CD4-positive, alpha-beta T cell (primary cell): Measurements from ENCODE around the gene PSAT1. TPM values are rescaled to one million over a fixed set of nuclear protein-coding genes. Genes with fewer than 3 reads are reported as not detected.
"Not testable (repeated sequence)": the region's sequence is repeated elsewhere in the genome, so short reads cannot be mapped to it uniquely, and the experiment has no call there.

Experiments
- ATAC-seq: fragments of 200-7000 bp; cut with Tn5 transposase; one replicate; pipeline ENCODE4 v1.10.0; 2022; ENCODE audit warnings: mild to moderate bottlenecking; ENCODE audit not compliant: poor library complexity
- CTCF ChIA-PET: fragments of 350-600 bp; sonication (Branson Sonifier 250); formaldehyde crosslinking; loops from one replicate; lab custom pipeline; 2021; ENCODE audit warnings: antibody characterized with exemption, inconsistent platforms; lab: Charles Lee
- POLR2A ChIA-PET: fragments of 350-600 bp; sonication (Branson Sonifier 250); formaldehyde crosslinking; loops from one replicate; lab custom pipeline; 2021; ENCODE audit warnings: antibody characterized with exemption, inconsistent platforms; lab: Charles Lee
- DNase-seq, 14 experiments: peaks; one replicate each; pipeline ENCODE4 v3.0.0-alpha.2; 2013 to 2020; ENCODE audit warnings: mixed read lengths in 2 of 14
- H3K27ac ChIP-seq, 2 donors: one replicate each; pipeline versions ENCODE4 v1.5.1 to v1.7.0; 2013; ENCODE audit warnings: low read length in 2 of 2, low read depth in 1 of 2, mild to moderate bottlenecking in 1 of 2
- H3K27me3 ChIP-seq, 2 experiments: 1 replicate in 1 of 2; 2 replicates in 1 of 2; pipeline versions ENCODE4 v1.6.1 to v1.7.0; 2013; ENCODE audit warnings: low read length in 2 of 2, control low read depth in 1 of 2, mild to moderate bottlenecking in 1 of 2, moderate library complexity in 1 of 2; ENCODE audit not compliant: insufficient read depth in 2 of 2, control insufficient read depth in 1 of 2
- H3K36me3 ChIP-seq: one replicate; pipeline ENCODE4 v1.6.1; 2013; ENCODE audit warnings: low read length, control low read depth; ENCODE audit not compliant: insufficient read depth
- H3K4me1 ChIP-seq: one replicate; pipeline ENCODE4 v1.6.1; 2013; ENCODE audit warnings: low read length, control low read depth; ENCODE audit not compliant: insufficient read depth
- H3K4me3 ChIP-seq: one replicate; pipeline ENCODE4 v1.5.1; 2013; ENCODE audit warnings: mild to moderate bottlenecking, low read length, moderate library complexity
- H3K9me3 ChIP-seq, 2 experiments: 1 replicate in 1 of 2; 2 replicates in 1 of 2; pipeline versions ENCODE4 v1.6.1 to v1.7.0; 2013; ENCODE audit warnings: low read length in 2 of 2, mild to moderate bottlenecking in 2 of 2, control low read depth in 1 of 2, moderate library complexity in 1 of 2; ENCODE audit not compliant: control insufficient read depth in 1 of 2, insufficient read depth in 1 of 2
- H3K27ac Mint-ChIP-seq: one replicate; pipeline ENCODE4 v1.8.0; 2020; ENCODE audit warnings: mixed read lengths
- H3K27me3 Mint-ChIP-seq: one replicate; pipeline ENCODE4 v1.8.0; 2021; ENCODE audit warnings: mixed read lengths
- H3K36me3 Mint-ChIP-seq: one replicate; pipeline ENCODE4 v1.8.0; 2021; ENCODE audit warnings: low read depth, mixed read lengths
- H3K4me1 Mint-ChIP-seq: one replicate; pipeline ENCODE4 v1.8.0; 2021; ENCODE audit warnings: low read depth, mixed read lengths
- H3K4me3 Mint-ChIP-seq: one replicate; pipeline ENCODE4 v1.8.0; 2020; ENCODE audit warnings: mild to moderate bottlenecking, mixed read lengths
- H3K9me3 Mint-ChIP-seq: one replicate; pipeline ENCODE4 v1.8.0; 2020; ENCODE audit warnings: mixed read lengths
- CTCF ChIP-seq: fragments of 200-600 bp; IDR thresholded peaks from one replicate; pipeline ENCODE4 v1.8.0; 2022; ENCODE audit warnings: antibody characterized with exemption, mild to moderate bottlenecking
- intact Hi-C, 2 experiments: fragments of 100-400 bp; cut with DNase I in 1 of 2; cut with micrococcal nuclease in 1 of 2; formaldehyde crosslinking; loops; one replicate each; pipeline versions ENCODE4 v1.15.1 to v1.9.0; 2023 to 2025; cut with DNase I, micrococcal nuclease
- total RNA-seq, 174 experiments: library from RNA in 2 of 174; stranded (reverse) in 2 of 174; gene quantifications; one replicate each; pipeline ENCODE4 v1.2.3 and lab custom pipeline; 2021 to 2026

The PSAT1 gene
- total RNA-seq, 2 experiments from 2014 or later, result 0.30 to 0.61 TPM

- Mint-ChIP-seq H3K27me3 (no peaks in the 10 kb centered on the region), H3K4me3 (no peak overlapping the region), H3K4me1 (peaks cover 9% of the 10 kb centered on the region), H3K27ac (no peak overlapping the region), H3K9me3 (no peaks in the 10 kb centered on the region), H3K36me3 (peaks cover 2% of the 10 kb centered on the region)
- H3K36me3 ChIP-seq, result no peaks in the 10 kb centered on the region
- H3K9me3 ChIP-seq, result no peaks in the 10 kb centered on the region
- CTCF ChIA-PET, result interaction anchor here (0.7 kb wide), 1 partner anchor 16 kb away, joined by 3 read pairs; no protein-coding TSS in a partner anchor
- DNase-seq (no peak), ATAC-seq (no peak)
- POLR2A ChIA-PET, result interaction anchor here (1.8 kb wide), 1 partner anchor 18 kb away, joined by 5 read pairs; the partner anchor contains the start of gene PSAT1
- no peak for TF ChIP-seq CTCF
- H3K4me3 ChIP-seq, result no peak overlapping the region
- H3K27ac ChIP-seq, result no peak overlapping the region
- no peaks in the 10 kb centered on the region for H3K27me3 ChIP-seq
- H3K4me1 ChIP-seq, result no peaks in the 10 kb centered on the region
- intact Hi-C loops, result no loop called here
These were observed 18.1 kb upstream of the PSAT1 start for GRCh38 chr9:78278801-78279200.

- no peak for DNase-seq
- no peak overlapping the region for H3K27ac Mint-ChIP-seq
- no peak overlapping the region for H3K4me3 Mint-ChIP-seq
- CTCF ChIA-PET, result no interaction called here
- no peak for ATAC-seq
- no peak overlapping the region for H3K27ac ChIP-seq
- no peaks in the 10 kb centered on the region for H3K36me3 ChIP-seq
- H3K36me3 Mint-ChIP-seq, result no peaks in the 10 kb centered on the region
- H3K9me3 Mint-ChIP-seq, result no peaks in the 10 kb centered on the region
- POLR2A ChIA-PET, result no interaction called here
- H3K4me1 Mint-ChIP-seq, result peaks cover 9% of the 10 kb centered on the region
- no peak for TF ChIP-seq CTCF
- H3K4me3 ChIP-seq, result no peak overlapping the region
- no peaks in the 10 kb centered on the region for H3K27me3 Mint-ChIP-seq
- intact Hi-C loops, result no loop called here
- no peaks in the 10 kb centered on the region for H3K27me3 ChIP-seq
- no peaks in the 10 kb centered on the region for H3K4me1 ChIP-seq
- H3K9me3 ChIP-seq, result no peaks in the 10 kb centered on the region
These were observed 15.8 kb upstream of the PSAT1 start for GRCh38 chr9:78280982-78281668.

- H3K4me3 Mint-ChIP-seq, H3K36me3 Mint-ChIP-seq, H3K36me3 ChIP-seq, ATAC-seq, H3K27ac ChIP-seq, H3K27me3 ChIP-seq, intact Hi-C loops, H3K4me3 ChIP-seq, H3K9me3 Mint-ChIP-seq, H3K9me3 ChIP-seq, H3K27ac Mint-ChIP-seq, H3K4me1 Mint-ChIP-seq, H3K4me1 ChIP-seq, H3K27me3 Mint-ChIP-seq, CTCF ChIA-PET, DNase-seq: not testable (repeated sequence)
- POLR2A ChIA-PET, result interaction anchor here (0.9 kb wide), 1 partner anchor 9 kb away, joined by 3 read pairs; no protein-coding TSS in a partner anchor
These were observed 12.7 kb upstream of the PSAT1 start for GRCh38 chr9:78284181-78284580.
